Tibial nerve (tissue), 3 donors: Measurements from ENCODE around the gene INPP4B.

Source experiments
- EP300 ChIP-seq, 2 donors: sonication (generic); formaldehyde crosslinking; IDR thresholded peaks; one replicate each; pipeline ENCODE4 v1.6.1; 2017; ENCODE audit warnings: antibody characterized with exemption in 2 of 2, mild to moderate bottlenecking in 1 of 2
- POLR2A ChIP-seq, 2 donors: fragments of 450-650 bp; IDR thresholded peaks; one replicate each; pipeline ENCODE4 v1.6.1; 2017; ENCODE audit warnings: antibody characterized with exemption in 2 of 2, mild to moderate bottlenecking in 2 of 2, moderate library complexity in 2 of 2

DNA sequence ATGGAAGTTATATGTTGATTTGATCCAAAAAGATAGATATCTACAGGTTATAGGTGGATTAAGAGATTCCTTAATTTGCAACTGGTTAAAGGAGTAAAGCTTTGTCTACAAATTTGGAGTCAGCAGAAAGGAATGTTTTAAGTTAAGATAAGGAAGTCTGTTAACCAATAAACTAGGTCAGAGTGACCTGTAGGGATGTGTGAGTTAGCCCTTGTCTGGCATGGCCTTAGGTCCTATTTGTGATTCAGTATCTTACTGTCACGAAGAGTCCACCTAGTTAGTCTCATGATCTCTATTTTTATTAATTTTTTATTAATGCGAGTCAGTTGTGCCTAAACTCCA lies 230.8 kb downstream of the INPP4B start:
- TF ChIP-seq EP300 (IDR thresholded peaks at IDR 0.05) (no peak), POLR2A (IDR thresholded peaks at IDR 0.05) (no peak)
